T-helper 22 cell (primary cell): ENCODE measurements around the gene CXCR2.
"Not testable (repeated sequence)": the region's sequence is repeated elsewhere in the genome, so short reads cannot be mapped to it uniquely, and the experiment has no call there.

Experiments
- DNase-seq: peaks from one replicate; pipeline ENCODE4 v3.0.0-alpha.2; 2020; ENCODE audit warnings: low read depth

CXCR2 gene

GRCh38 chr2:218130377-218130776 lies 4.5 kb downstream of the CXCR2 start:
- DNase-seq: no peak

GRCh38 chr2:218130822-218131221 lies 5.0 kb downstream of the CXCR2 start:
- no peak for DNase-seq

GRCh38 chr2:218137514-218137913 lies 11.7 kb downstream of the CXCR2 start:
- no peak for DNase-seq

GRCh38 chr2:218138047-218138446 lies 12.2 kb downstream of the CXCR2 start:
- no peak for DNase-seq

GRCh38 chr2:218145124-218145523 lies 19.3 kb downstream of the CXCR2 start:
- DNase-seq: no peak

- DNase-seq: no peak
These were observed 20.2 kb downstream of the CXCR2 start for GRCh38 chr2:218146056-218146455.

- DNase-seq: no peak
These were observed 23.3 kb downstream of the CXCR2 start for GRCh38 chr2:218149098-218149497.

GRCh38 chr2:218149848-218150440 lies 24.1 kb downstream of the CXCR2 start:
- DNase-seq: no peak

GRCh38 chr2:218152172-218152571 lies 26.3 kb downstream of the CXCR2 start:
- DNase-seq: no peak

GRCh38 chr2:218152777-218153176 lies 26.9 kb downstream of the CXCR2 start:
- DNase-seq: no peak

- no peak for DNase-seq
These were observed 30.2 kb downstream of the CXCR2 start for GRCh38 chr2:218155953-218156479.

- DNase-seq: no peak
These were observed 35.8 kb downstream of the CXCR2 start for GRCh38 chr2:218161644-218162043.

- DNase-seq: no peak
These were observed 37.0 kb downstream of the CXCR2 start for GRCh38 chr2:218162814-218163213.

- DNase-seq: peak; percentile 8
These were observed 41.0 kb downstream of the CXCR2 start, which contains the start of gene CXCR1 for GRCh38 chr2:218166791-218167190. Gene CXCR1, minus strand, starts transcription at chr2:218166962. Its CDS starts 1,751 bp downstream, at chr2:218165211.

GRCh38 chr2:218168016-218168415 lies 42.2 kb downstream of the CXCR2 start:
- DNase-seq: no peak

GRCh38 chr2:218168635-218169462 lies 43.0 kb downstream of the CXCR2 start:
- DNase-seq: peak; percentile 24

GRCh38 chr2:218169757-218170546 lies 44.1 kb downstream of the CXCR2 start:
- no peak for DNase-seq

- DNase-seq: not testable (repeated sequence)
These were observed 45.9 kb downstream of the CXCR2 start for GRCh38 chr2:218171744-218172143.

- DNase-seq: no peak
These were observed 47.0 kb downstream of the CXCR2 start for GRCh38 chr2:218172845-218173244.

- DNase-seq: no peak
These were observed 54.0 kb downstream of the CXCR2 start for GRCh38 chr2:218179782-218180181.

GRCh38 chr2:218180467-218181114 lies 54.8 kb downstream of the CXCR2 start:
- DNase-seq: no peak

- no peak for DNase-seq
These were observed 58.5 kb downstream of the CXCR2 start for GRCh38 chr2:218184331-218184730.
